ENCODE data around the gene SRBD1. TPM values are rescaled to one million over a fixed set of nuclear protein-coding genes. Genes with fewer than 3 reads are reported as not detected.

SRBD1 gene
- total and polyA plus RNA-seq, 2 of the 8 experiments (the other 6 are each of a cell fraction or from before 2014, with no cell fraction given), result 4.6 to 20.0 TPM

- TF ChIP-seq CTCF (IDR thresholded peaks at IDR 0.05; ENCODE audit: control extremely low read depth in 1 of 3, insufficient read depth in 1 of 3, low read depth in 1 of 3, low read length in 3 of 3) (no peak), CEBPB (IDR thresholded peaks at IDR 0.05; ENCODE audit: low read depth, low read length) (no peak), BCL11A (IDR thresholded peaks at IDR 0.05; ENCODE audit: low read depth in 2 of 2, low read length in 2 of 2) (no peak), GTF2F1 (IDR thresholded peaks at IDR 0.05; ENCODE audit: borderline replicate concordance, low read depth, low read length) (no peak)
Measured at GRCh38 chr2:45382744-45383143, 228.3 kb downstream of the SRBD1 start (continued).

All from H1 (cell line).